Body of pancreas (tissue), 4 donors: Measurements from ENCODE around the gene PHTF2. TPM values are rescaled to one million over a fixed set of nuclear protein-coding genes. Genes with fewer than 3 reads are reported as not detected.

Experiments
- ATAC-seq: fragments of 150-250 bp; one replicate; pipeline ENCODE4 v1.9.1; 2016
- DNase-seq, 4 donors: peaks; one replicate each; pipeline ENCODE4 v3.0.0-alpha.2; 2019
- H3K27ac ChIP-seq, 4 donors: fragments of 200-600 bp; sonication (generic); 1 replicate in 3 of 4; 2 replicates in 1 of 4; pipeline versions ENCODE4 v1.5.1 to v1.6.1; 2016 to 2019; ENCODE audit warnings: mild to moderate bottlenecking in 1 of 4, mixed read lengths in 1 of 4, moderate library complexity in 1 of 4
- H3K27me3 ChIP-seq, 2 donors: fragments of 200-600 bp; sonication (generic); one replicate each; pipeline ENCODE4 v1.6.0; 2016; ENCODE audit warnings: mild to moderate bottlenecking in 1 of 2
- H3K36me3 ChIP-seq, 2 donors: fragments of 200-600 bp; sonication (generic); replicated peaks in 1 of 2; 2 replicates each; pipeline ENCODE4 v1.5.1; 2016; ENCODE audit warnings: low read depth in 2 of 2; ENCODE audit not compliant: insufficient read depth in 1 of 2
- H3K4me1 ChIP-seq: fragments of 200-600 bp; sonication (generic); one replicate; pipeline ENCODE4 v1.6.0; 2016
- H3K4me3 ChIP-seq, 2 donors: fragments of 200-600 bp; sonication (generic); 1 replicate in 1 of 2; 2 replicates in 1 of 2; pipeline ENCODE4 v1.5.1; 2016 to 2019
- H3K9me3 ChIP-seq, 3 donors: fragments of 200-600 bp; sonication (generic); 1 replicate in 2 of 3; 2 replicates in 1 of 3; pipeline ENCODE4 v1.5.1; 2016
- POLR2A ChIP-seq, 3 donors: fragments of 450-650 bp; IDR thresholded peaks; one replicate each; pipeline ENCODE4 v1.6.1; 2016; ENCODE audit warnings: antibody characterized with exemption in 3 of 3, mild to moderate bottlenecking in 2 of 3
- WGBS, 2 donors: methylation state at CpG; one replicate each; pipeline ENCODE4 v1.1.5; 2017; 5-methylcytosine and 5-hydroxymethylcytosine counted together
- intact Hi-C: fragments of 100-400 bp; cut with DNase I; formaldehyde crosslinking; loops from one replicate; pipeline ENCODE4 v1.15.1; 2023
- total RNA-seq, 2 donors: library from RNA; depleted of rRNA; stranded (reverse); fragments of >200 nt; gene quantifications; one replicate each; pipeline ENCODE4 v1.1.0, GENCODE V29; 2016
- TF ChIP-seq, protein P1 (sequence below), 7 experiments: fragments of 450-650 bp in 4 of 7; fragments of 200-600 bp in 3 of 7; sonication (generic) in 3 of 7; IDR thresholded peaks; one replicate each; pipeline ENCODE4 v1.5.1; 2016 to 2019; ENCODE audit warnings: antibody characterized with exemption in 7 of 7

The PHTF2 gene
- total RNA-seq, 2 donors from 2014 or later = 7.9 to 9.6 TPM

- intact Hi-C loops = no loop called here
- ATAC-seq = no peak
- TF ChIP-seq POLR2A (IDR thresholded peaks at IDR 0.05) = no peak
- TF ChIP-seq, protein P1, sequence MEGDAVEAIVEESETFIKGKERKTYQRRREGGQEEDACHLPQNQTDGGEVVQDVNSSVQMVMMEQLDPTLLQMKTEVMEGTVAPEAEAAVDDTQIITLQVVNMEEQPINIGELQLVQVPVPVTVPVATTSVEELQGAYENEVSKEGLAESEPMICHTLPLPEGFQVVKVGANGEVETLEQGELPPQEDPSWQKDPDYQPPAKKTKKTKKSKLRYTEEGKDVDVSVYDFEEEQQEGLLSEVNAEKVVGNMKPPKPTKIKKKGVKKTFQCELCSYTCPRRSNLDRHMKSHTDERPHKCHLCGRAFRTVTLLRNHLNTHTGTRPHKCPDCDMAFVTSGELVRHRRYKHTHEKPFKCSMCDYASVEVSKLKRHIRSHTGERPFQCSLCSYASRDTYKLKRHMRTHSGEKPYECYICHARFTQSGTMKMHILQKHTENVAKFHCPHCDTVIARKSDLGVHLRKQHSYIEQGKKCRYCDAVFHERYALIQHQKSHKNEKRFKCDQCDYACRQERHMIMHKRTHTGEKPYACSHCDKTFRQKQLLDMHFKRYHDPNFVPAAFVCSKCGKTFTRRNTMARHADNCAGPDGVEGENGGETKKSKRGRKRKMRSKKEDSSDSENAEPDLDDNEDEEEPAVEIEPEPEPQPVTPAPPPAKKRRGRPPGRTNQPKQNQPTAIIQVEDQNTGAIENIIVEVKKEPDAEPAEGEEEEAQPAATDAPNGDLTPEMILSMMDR (IDR thresholded peaks at IDR 0.05) = no peak
- H3K4me3 ChIP-seq = no peak overlapping the region
- DNase-seq = no peak
- no peaks in the 10 kb centered on the region for H3K36me3 ChIP-seq
- no peaks in the 10 kb centered on the region for H3K9me3 ChIP-seq
- 79 to 88% methylated on average over 1 of the region's 1 CpG for WGBS, 2 donors
- H3K27ac ChIP-seq = no peak overlapping the region
- no peaks in the 10 kb centered on the region for H3K4me1 ChIP-seq
- no peaks in the 10 kb centered on the region for H3K27me3 ChIP-seq
Measured at GRCh38 chr7:77887567-77887966, 89.0 kb downstream of the PHTF2 start.

- TF ChIP-seq, protein P1 (IDR thresholded peaks at IDR 0.05) = no peak
- no peak for TF ChIP-seq POLR2A (IDR thresholded peaks at IDR 0.05)
- DNase-seq (no peak), ATAC-seq (no peak)
- H3K4me1 ChIP-seq = peaks cover 2% of the 10 kb centered on the region
- H3K36me3 ChIP-seq = no peaks in the 10 kb centered on the region
- no peaks in the 10 kb centered on the region for H3K9me3 ChIP-seq
- H3K27ac ChIP-seq = no peak overlapping the region
- intact Hi-C loops = no loop called here
- WGBS, 2 donors = 76 to 93% methylated on average over 1 of the region's 1 CpG
- no peak overlapping the region for H3K4me3 ChIP-seq
- H3K27me3 ChIP-seq = no peaks in the 10 kb centered on the region
Measured at GRCh38 chr7:77888998-77889397, 90.4 kb downstream of the PHTF2 start.

DNA sequence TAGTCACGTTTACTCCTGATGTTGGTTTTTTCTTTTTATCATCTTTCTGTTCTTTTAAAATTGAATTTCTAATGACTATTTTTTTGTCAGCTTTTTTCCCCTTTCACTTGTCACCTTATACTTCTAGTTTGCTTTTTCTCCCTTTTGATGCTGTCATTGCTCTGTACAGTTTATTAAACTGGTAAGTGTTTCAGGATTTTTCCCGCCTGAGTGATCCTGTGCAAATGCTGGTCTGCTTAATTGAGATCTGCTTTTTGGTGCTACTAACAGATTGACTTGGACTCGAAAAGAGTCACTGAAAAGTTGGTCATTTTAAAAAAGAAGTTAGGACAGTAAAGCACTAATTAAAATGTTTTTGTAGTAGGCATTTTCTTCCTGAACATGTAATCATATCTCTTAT lies 95.2 kb downstream of the PHTF2 start:
- ATAC-seq = no peak
- WGBS, 2 donors = 85 to 88% methylated on average over 3 of the region's 3 CpGs
- intact Hi-C loops = no loop called here

DNA sequence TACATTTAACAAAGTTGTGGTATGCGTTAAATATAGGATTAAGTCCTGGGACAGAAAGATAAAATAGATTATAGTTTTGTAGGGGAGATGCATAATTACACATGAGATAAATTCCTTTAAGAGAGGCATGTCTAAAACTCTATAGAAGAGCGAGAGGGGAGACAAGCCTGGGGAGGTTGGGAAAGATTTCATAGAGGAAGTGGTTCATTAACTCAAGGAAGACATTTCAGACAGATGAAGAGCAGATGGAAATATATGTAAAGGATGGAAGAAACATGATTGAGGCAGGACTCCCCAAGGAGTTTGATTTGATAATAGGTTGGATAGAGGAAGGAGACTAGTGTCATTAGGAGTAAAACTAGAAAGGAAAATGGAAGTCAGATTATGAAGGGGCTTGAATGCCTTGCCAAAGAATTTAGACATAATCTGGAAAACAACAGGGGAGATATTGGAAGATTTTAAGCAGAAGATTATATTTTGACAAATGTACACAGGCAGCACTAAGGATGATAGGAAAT lies 96.1 kb downstream of the PHTF2 start:
- no peak for ATAC-seq
- intact Hi-C loops = no loop called here
- Histone ChIP-seq H3K27ac (no peak overlapping the region), H3K4me3 (no peak overlapping the region), H3K4me1 (peaks cover 6% of the 10 kb centered on the region), H3K36me3 (no peaks in the 10 kb centered on the region), H3K27me3 (no peaks in the 10 kb centered on the region), H3K9me3 (no peaks in the 10 kb centered on the region)
- no peak for DNase-seq
- no peak for TF ChIP-seq POLR2A (IDR thresholded peaks at IDR 0.05)
- TF ChIP-seq, protein P1 (IDR thresholded peaks at IDR 0.05) = no peak
- 74 to 80% methylated on average over 2 of the region's 2 CpGs for WGBS, 2 donors

More for the DNA sequence above, 95.2 kb downstream of the PHTF2 start:
- TF ChIP-seq, protein P1 (IDR thresholded peaks at IDR 0.05) = no peak
- no peak for TF ChIP-seq POLR2A (IDR thresholded peaks at IDR 0.05)
- Histone ChIP-seq H3K27me3 (no peaks in the 10 kb centered on the region), H3K4me1 (peaks cover 6% of the 10 kb centered on the region), H3K9me3 (no peaks in the 10 kb centered on the region), H3K27ac (no peak overlapping the region), H3K36me3 (no peaks in the 10 kb centered on the region), H3K4me3 (no peak overlapping the region)
- DNase-seq = no peak

- Histone ChIP-seq H3K36me3 (no peaks in the 10 kb centered on the region), H3K4me3 (no peak overlapping the region), H3K9me3 (no peaks in the 10 kb centered on the region), H3K27me3 (no peaks in the 10 kb centered on the region), H3K27ac (no peak overlapping the region), H3K4me1 (peaks cover 6% of the 10 kb centered on the region)
- WGBS, 2 donors = 94 to 96% methylated on average over 3 of the region's 3 CpGs
- ATAC-seq = no peak
- no peak for DNase-seq
- no peak for TF ChIP-seq POLR2A (IDR thresholded peaks at IDR 0.05)
- intact Hi-C loops = no loop called here
Measured at GRCh38 chr7:77895905-77896304, 97.3 kb downstream of the PHTF2 start.
